ENCODE measurements around the gene AGPS. TPM values are rescaled to one million over a fixed set of nuclear protein-coding genes. Genes with fewer than 3 reads are reported as not detected.

Gene AGPS
- total and polyA plus RNA-seq, 4 experiments from 2014 or later, result 13.8 to 29.7 (median 22.9) TPM

DNA sequence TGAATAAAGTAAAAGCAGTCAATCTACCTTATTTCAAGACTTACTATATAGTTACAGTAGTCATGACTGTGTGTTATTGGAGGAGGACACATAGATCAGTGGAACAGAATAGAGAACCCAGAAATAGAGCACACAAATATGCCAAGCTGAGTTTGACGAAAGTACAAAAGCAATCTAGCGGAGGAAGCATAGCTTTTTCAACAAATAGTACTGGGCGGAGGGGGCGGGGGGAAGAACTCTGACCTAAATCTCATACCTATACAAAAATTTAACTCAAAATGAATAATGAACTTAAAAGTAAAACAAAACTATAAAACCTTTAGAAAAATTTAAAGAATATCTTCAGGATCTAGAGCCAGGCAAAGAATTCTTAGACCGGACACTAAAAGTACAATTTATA lies 139.1 kb downstream of the AGPS start:
- no peaks in the 10 kb centered on the region for H3K4me1 Mint-ChIP-seq

DNA sequence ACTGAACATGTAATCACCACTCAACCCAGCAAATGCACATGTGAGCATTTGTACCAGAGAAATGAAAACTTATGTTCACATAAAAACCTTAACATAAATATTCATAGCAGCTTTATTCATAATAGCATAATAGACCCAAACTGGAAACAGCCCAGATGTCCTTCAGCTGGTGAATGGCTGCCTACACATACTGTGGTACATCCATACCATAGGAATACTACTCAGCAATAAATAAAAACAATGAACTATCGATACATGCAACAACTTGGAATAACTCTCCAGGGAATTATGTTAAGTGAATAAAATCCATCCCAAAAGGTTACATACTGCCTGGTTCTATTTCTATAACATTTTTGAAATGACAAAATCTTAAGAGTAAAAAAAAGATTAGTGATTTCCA lies 140.0 kb downstream of the AGPS start:
- Histone ChIP-seq H3K27me3 (ENCODE audit: insufficient read depth, low read length) (no peaks in the 10 kb centered on the region), H3K9me3 (ENCODE audit: control insufficient read depth in 1 of 2, low read length in 2 of 2) (no peaks in the 10 kb centered on the region), H3K36me3 (ENCODE audit: insufficient read depth, low read length) (no peaks in the 10 kb centered on the region), H3K4me1 (ENCODE audit: insufficient read depth, low read length) (no peaks in the 10 kb centered on the region), H3K27ac (ENCODE audit: low read depth, low read length) (no peak overlapping the region), H3K4me3 (ENCODE audit: low read length in 2 of 2) (no peak overlapping the region)
- Mint-ChIP-seq H3K36me3 (peaks cover 11 to 12% of the 10 kb centered on the region in 2 donors), H3K9me3 (no peaks in the 10 kb centered on the region), H3K27ac (no peak overlapping the region), H3K27me3 (no peaks in the 10 kb centered on the region), H3K4me1 (no peaks in the 10 kb centered on the region), H3K4me3 (no peak overlapping the region)
- DNase-seq, result no peak
- ChIA-PET POLR2A (ENCODE audit: partially characterized antibody) (no interaction called here), CTCF (ENCODE audit: partially characterized antibody) (no interaction called here)
- intact Hi-C loops (cut with micrococcal nuclease), result no loop called here

More for the DNA sequence above, 139.1 kb downstream of the AGPS start:
- H3K9me3 Mint-ChIP-seq, result no peaks in the 10 kb centered on the region
- Histone ChIP-seq H3K4me1 (ENCODE audit: insufficient read depth, low read length) (no peaks in the 10 kb centered on the region), H3K9me3 (ENCODE audit: control insufficient read depth in 1 of 2, low read length in 2 of 2) (no peaks in the 10 kb centered on the region), H3K27ac (ENCODE audit: low read depth, low read length) (no peak overlapping the region), H3K27me3 (ENCODE audit: insufficient read depth, low read length) (no peaks in the 10 kb centered on the region), H3K36me3 (ENCODE audit: insufficient read depth, low read length) (no peaks in the 10 kb centered on the region), H3K4me3 (ENCODE audit: low read length in 2 of 2) (no peak overlapping the region)
- peaks cover 11 to 12% of the 10 kb centered on the region in 2 donors for H3K36me3 Mint-ChIP-seq
- no peak overlapping the region for H3K27ac Mint-ChIP-seq
- intact Hi-C loops (cut with micrococcal nuclease), result no loop called here
- H3K4me3 Mint-ChIP-seq, result no peak overlapping the region
- ChIA-PET CTCF (ENCODE audit: partially characterized antibody) (interaction anchor here (1.1 kb wide), 1 partner anchor 9 kb away, joined by 3 read pairs; no protein-coding TSS in a partner anchor), POLR2A (ENCODE audit: partially characterized antibody) (no interaction called here)
- DNase-seq, result no peak
- no peaks in the 10 kb centered on the region for H3K27me3 Mint-ChIP-seq

DNA sequence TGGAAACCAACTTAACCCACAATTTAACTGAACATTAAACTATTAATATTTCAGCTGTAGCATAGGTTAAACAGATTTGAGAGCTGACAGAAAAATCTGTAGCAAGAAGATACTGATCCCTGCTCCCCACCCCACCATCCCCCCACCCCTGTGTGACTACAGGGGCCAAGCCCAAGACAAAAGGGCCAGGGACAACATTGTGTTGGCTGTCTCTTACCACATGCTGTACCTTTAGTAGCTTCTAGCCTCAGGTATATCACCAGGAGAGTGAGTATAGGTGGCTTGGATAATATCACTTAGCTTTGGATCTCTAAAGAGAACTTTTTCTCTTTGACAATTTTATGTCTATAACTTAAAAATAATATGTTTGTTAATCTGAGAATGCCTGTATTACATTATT lies 140.7 kb downstream of the AGPS start:
- Mint-ChIP-seq H3K9me3 (no peaks in the 10 kb centered on the region), H3K4me3 (no peak overlapping the region), H3K36me3 (peaks cover 9 to 12% of the 10 kb centered on the region in 2 donors), H3K4me1 (no peaks in the 10 kb centered on the region), H3K27ac (no peak overlapping the region), H3K27me3 (no peaks in the 10 kb centered on the region)
- H3K9me3 ChIP-seq (ENCODE audit: control insufficient read depth in 1 of 2, low read length in 2 of 2), result no peaks in the 10 kb centered on the region
- no peak for DNase-seq
- H3K27me3 ChIP-seq (ENCODE audit: insufficient read depth, low read length), result no peaks in the 10 kb centered on the region
- H3K36me3 ChIP-seq (ENCODE audit: insufficient read depth, low read length), result no peaks in the 10 kb centered on the region
- no peak overlapping the region for H3K27ac ChIP-seq (ENCODE audit: low read depth, low read length)
- CTCF ChIA-PET (ENCODE audit: partially characterized antibody), result no interaction called here
- no peaks in the 10 kb centered on the region for H3K4me1 ChIP-seq (ENCODE audit: insufficient read depth, low read length)
- POLR2A ChIA-PET (ENCODE audit: partially characterized antibody), result no interaction called here
- intact Hi-C loops (cut with micrococcal nuclease), result no loop called here
- H3K4me3 ChIP-seq (ENCODE audit: low read length in 2 of 2), result no peak overlapping the region

DNA sequence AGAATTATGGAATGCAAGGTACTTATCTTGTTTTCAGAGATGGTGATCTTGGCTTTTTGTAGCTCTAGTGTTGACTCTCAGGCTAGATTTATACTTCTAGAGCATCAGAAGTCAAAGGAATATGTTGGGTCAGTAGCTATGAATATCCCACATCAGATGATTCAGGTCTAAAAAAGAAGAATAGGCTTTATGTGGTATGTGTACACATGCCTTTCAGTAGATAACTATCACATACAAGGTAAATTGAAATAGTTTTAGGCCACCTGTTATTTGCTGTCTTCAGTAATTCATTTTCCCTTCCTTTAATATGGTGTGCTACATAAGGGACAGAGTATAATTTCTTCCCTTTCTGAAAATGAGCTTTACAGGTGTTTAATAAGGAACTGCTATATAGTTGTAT lies 142.4 kb downstream of the AGPS start:
- H3K4me1 Mint-ChIP-seq, result no peaks in the 10 kb centered on the region
- no peaks in the 10 kb centered on the region for H3K27me3 ChIP-seq (ENCODE audit: insufficient read depth, low read length)
- no peaks in the 10 kb centered on the region for H3K9me3 ChIP-seq (ENCODE audit: control insufficient read depth in 1 of 2, low read length in 2 of 2)
- intact Hi-C loops (cut with micrococcal nuclease), result no loop called here
- H3K27ac ChIP-seq (ENCODE audit: low read depth, low read length), result no peak overlapping the region
- no peak for DNase-seq
- H3K9me3 Mint-ChIP-seq, result no peaks in the 10 kb centered on the region
- no peaks in the 10 kb centered on the region for H3K4me1 ChIP-seq (ENCODE audit: insufficient read depth, low read length)
- H3K4me3 Mint-ChIP-seq, result no peak overlapping the region
- H3K36me3 Mint-ChIP-seq, result peaks cover 8 to 15% of the 10 kb centered on the region in 2 donors
- ChIA-PET CTCF (ENCODE audit: partially characterized antibody) (no interaction called here), POLR2A (ENCODE audit: partially characterized antibody) (interaction anchor here (0.9 to 1.0 kb wide), 2 partner anchors 10 to 24 kb away, joined by 3 to 4 read pairs; no protein-coding TSS in a partner anchor)
- no peak overlapping the region for H3K4me3 ChIP-seq (ENCODE audit: low read length in 2 of 2)
- H3K27me3 Mint-ChIP-seq, result no peaks in the 10 kb centered on the region
- H3K27ac Mint-ChIP-seq, result no peak overlapping the region
- H3K36me3 ChIP-seq (ENCODE audit: insufficient read depth, low read length), result no peaks in the 10 kb centered on the region

DNA sequence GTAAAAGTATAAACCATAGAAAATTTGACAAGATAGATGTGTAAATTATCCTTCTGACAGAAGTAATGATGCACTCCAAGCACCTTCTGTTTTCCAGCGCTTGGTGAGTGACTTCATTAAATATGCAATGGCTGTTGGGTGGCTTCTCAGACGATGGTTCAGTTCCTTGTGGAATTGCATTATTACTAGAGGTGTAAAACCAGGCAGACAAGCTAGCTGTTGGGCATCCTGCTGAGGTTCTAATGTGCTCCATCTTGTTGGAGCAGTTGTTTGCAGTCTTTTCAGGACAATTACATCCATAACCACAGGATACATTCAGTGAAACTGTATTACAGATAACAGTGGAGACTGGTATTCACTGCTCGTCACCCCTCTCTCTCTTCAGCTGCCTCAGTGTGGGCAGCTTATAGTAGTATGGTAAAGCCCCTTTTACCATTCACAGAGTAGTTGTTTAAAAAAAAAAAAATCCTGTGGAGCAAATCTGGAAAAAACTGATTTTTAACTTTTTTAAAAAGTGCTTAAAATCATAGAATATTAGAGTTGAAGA lies 143.5 kb downstream of the AGPS start:
- H3K27ac ChIP-seq (ENCODE audit: low read depth, low read length), result no peak overlapping the region
- H3K4me3 Mint-ChIP-seq, result no peak overlapping the region
- CTCF ChIA-PET (ENCODE audit: partially characterized antibody), result no interaction called here
- H3K9me3 Mint-ChIP-seq, result no peaks in the 10 kb centered on the region
- no peaks in the 10 kb centered on the region for H3K4me1 ChIP-seq (ENCODE audit: insufficient read depth, low read length)
- H3K4me3 ChIP-seq (ENCODE audit: low read length in 2 of 2), result no peak overlapping the region
- H3K27me3 Mint-ChIP-seq, result no peaks in the 10 kb centered on the region
- intact Hi-C loops (cut with micrococcal nuclease), result no loop called here
- H3K27me3 ChIP-seq (ENCODE audit: insufficient read depth, low read length), result no peaks in the 10 kb centered on the region
- H3K4me1 Mint-ChIP-seq, result no peaks in the 10 kb centered on the region
- POLR2A ChIA-PET (ENCODE audit: partially characterized antibody), result no interaction called here
- H3K27ac Mint-ChIP-seq, result no peak overlapping the region
- peaks cover 8 to 15% of the 10 kb centered on the region in 2 donors for H3K36me3 Mint-ChIP-seq
- H3K9me3 ChIP-seq (ENCODE audit: control insufficient read depth in 1 of 2, low read length in 2 of 2), result no peaks in the 10 kb centered on the region
- no peaks in the 10 kb centered on the region for H3K36me3 ChIP-seq (ENCODE audit: insufficient read depth, low read length)
- DNase-seq, result no peak

DNA sequence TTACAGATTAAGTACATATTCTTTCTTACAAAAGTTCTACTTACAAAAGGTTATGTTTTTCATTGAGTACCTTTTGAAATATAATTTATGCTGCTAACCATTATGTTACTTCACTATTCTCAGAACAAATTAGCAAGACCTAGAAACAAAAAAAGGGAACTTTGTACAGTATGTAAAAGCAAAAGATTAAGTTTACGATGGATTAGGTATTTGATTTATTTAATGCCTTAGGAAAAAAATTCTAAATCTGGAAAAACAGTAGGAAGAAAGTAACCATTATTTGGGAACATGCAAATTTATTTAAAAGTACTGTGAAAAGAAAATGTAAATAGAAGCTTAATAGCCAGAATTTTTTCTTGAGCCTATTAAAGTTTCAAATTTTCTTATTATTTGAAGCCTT lies 144.6 kb downstream of the AGPS start:
- DNase-seq, result no peak
- Histone ChIP-seq H3K36me3 (ENCODE audit: insufficient read depth, low read length) (no peaks in the 10 kb centered on the region), H3K4me3 (ENCODE audit: low read length in 2 of 2) (no peak overlapping the region), H3K4me1 (ENCODE audit: insufficient read depth, low read length) (no peaks in the 10 kb centered on the region), H3K9me3 (ENCODE audit: control insufficient read depth in 1 of 2, low read length in 2 of 2) (no peaks in the 10 kb centered on the region), H3K27me3 (ENCODE audit: insufficient read depth, low read length) (no peaks in the 10 kb centered on the region), H3K27ac (ENCODE audit: low read depth, low read length) (no peak overlapping the region)
- peaks cover 4 to 16% of the 10 kb centered on the region in 2 donors for H3K36me3 Mint-ChIP-seq
- no peak overlapping the region for H3K4me3 Mint-ChIP-seq
- CTCF ChIA-PET (ENCODE audit: partially characterized antibody), result no interaction called here
- no peaks in the 10 kb centered on the region for H3K27me3 Mint-ChIP-seq
- peak overlapping the region in 1 of 7 donors; percentile 52 for H3K27ac Mint-ChIP-seq
- H3K9me3 Mint-ChIP-seq, result no peaks in the 10 kb centered on the region
- H3K4me1 Mint-ChIP-seq, result no peaks in the 10 kb centered on the region
- POLR2A ChIA-PET (ENCODE audit: partially characterized antibody), result no interaction called here
- intact Hi-C loops (cut with micrococcal nuclease), result no loop called here

DNA sequence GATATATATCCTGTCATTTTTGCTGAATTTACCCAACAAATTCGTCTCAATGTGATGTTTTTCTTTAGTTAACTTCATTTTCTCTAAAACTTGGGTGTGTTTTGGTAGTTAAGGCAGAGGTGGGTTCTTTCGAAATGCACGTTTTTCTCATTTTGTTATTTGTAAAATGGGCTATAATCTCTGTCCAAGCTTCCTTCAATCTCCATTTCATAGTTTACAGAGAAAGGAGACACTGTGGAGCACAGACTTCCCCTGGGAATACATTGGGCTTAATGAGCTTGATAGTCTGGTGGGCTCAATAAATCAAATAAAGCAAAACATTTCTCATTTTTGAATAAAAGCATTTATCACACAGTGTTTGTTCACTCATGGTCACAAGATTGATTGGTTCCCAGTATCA lies 145.1 kb downstream of the AGPS start:
- Histone ChIP-seq H3K27me3 (ENCODE audit: insufficient read depth, low read length) (no peaks in the 10 kb centered on the region), H3K9me3 (ENCODE audit: control insufficient read depth in 1 of 2, low read length in 2 of 2) (no peaks in the 10 kb centered on the region), H3K27ac (ENCODE audit: low read depth, low read length) (no peak overlapping the region), H3K4me3 (ENCODE audit: low read length in 2 of 2) (no peak overlapping the region), H3K36me3 (ENCODE audit: insufficient read depth, low read length) (no peaks in the 10 kb centered on the region), H3K4me1 (ENCODE audit: insufficient read depth, low read length) (no peaks in the 10 kb centered on the region)
- ChIA-PET POLR2A (ENCODE audit: partially characterized antibody) (no interaction called here), CTCF (ENCODE audit: partially characterized antibody) (no interaction called here)
- DNase-seq, result no peak
- Mint-ChIP-seq H3K4me3 (no peak overlapping the region), H3K27me3 (no peaks in the 10 kb centered on the region), H3K4me1 (no peaks in the 10 kb centered on the region), H3K27ac (no peak overlapping the region), H3K9me3 (no peaks in the 10 kb centered on the region), H3K36me3 (peaks cover 4 to 16% of the 10 kb centered on the region in 2 donors)
- intact Hi-C loops (cut with micrococcal nuclease), result no loop called here

DNA sequence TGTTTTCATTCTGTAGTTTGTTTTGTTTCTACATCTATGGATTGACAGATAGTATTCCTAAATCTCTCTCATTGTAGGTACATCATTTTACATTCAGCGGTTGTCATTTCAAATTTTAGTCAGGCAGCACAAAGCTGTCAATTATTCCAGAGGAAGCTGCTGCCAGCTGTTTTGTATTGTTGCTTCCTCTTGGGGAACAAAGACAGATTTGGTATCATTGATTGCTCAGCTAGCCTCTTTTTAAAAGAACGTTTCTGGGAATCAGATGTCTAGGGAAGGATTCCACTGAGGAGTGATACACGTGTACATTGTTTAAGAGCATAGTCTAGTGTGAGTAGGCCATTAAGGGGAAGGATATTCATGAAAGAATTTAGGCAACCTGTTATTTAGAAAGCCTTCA lies 145.8 kb downstream of the AGPS start:
- CTCF ChIA-PET (ENCODE audit: partially characterized antibody), result no interaction called here

More for the DNA sequence above, 145.8 kb downstream of the AGPS start:
- no peaks in the 10 kb centered on the region for H3K4me1 ChIP-seq (ENCODE audit: insufficient read depth, low read length)
- Mint-ChIP-seq H3K4me1 (no peaks in the 10 kb centered on the region), H3K27me3 (no peaks in the 10 kb centered on the region), H3K27ac (no peak overlapping the region), H3K9me3 (no peaks in the 10 kb centered on the region), H3K36me3 (peaks cover 4 to 16% of the 10 kb centered on the region in 2 donors), H3K4me3 (no peak overlapping the region)
- POLR2A ChIA-PET (ENCODE audit: partially characterized antibody), result interaction anchor here (1.0 kb wide), 1 partner anchor 14 kb away, joined by 3 read pairs; a partner anchor contains a TSS
- H3K9me3 ChIP-seq (ENCODE audit: control insufficient read depth in 1 of 2, low read length in 2 of 2), result no peaks in the 10 kb centered on the region
- H3K27ac ChIP-seq (ENCODE audit: low read depth, low read length), result no peak overlapping the region
- intact Hi-C loops (cut with micrococcal nuclease), result no loop called here
- H3K4me3 ChIP-seq (ENCODE audit: low read length in 2 of 2), result no peak overlapping the region
- no peak for DNase-seq
- no peaks in the 10 kb centered on the region for H3K36me3 ChIP-seq (ENCODE audit: insufficient read depth, low read length)
- H3K27me3 ChIP-seq (ENCODE audit: insufficient read depth, low read length), result no peaks in the 10 kb centered on the region

Measured in CD4-positive, alpha-beta memory T cell (primary cell).